Bronchus fibroblast of lung (primary cell): Measurements from ENCODE around the gene TUSC1. TPM values are rescaled to one million over a fixed set of nuclear protein-coding genes. Genes with fewer than 3 reads are reported as not detected.

Experiments
- total RNA-seq: library from RNA; depleted of rRNA; stranded (reverse); fragments of >200 nt; gene quantifications from 2 replicates; pipeline ENCODE4 v1.2.3, GENCODE V29; 2015

TUSC1 gene
- 10.7 and 15.1 TPM in 2 replicates for total RNA-seq

GRCh38 chr9:25678147-25678666, at the start of gene TUSC1:
Gene TUSC1 (minus strand): TSS chr9:25678444. CDS start chr9:25678312, 132 bp downstream.

